Lung (tissue), 12 donors: ENCODE results near the gene PI4K2A. TPM values are rescaled to one million over a fixed set of nuclear protein-coding genes. Genes with fewer than 3 reads are reported as not detected.

Experiments used
- ATAC-seq: fragments of 200-7000 bp; cut with Tn5 transposase; one replicate; pipeline ENCODE4 v1.9.1; 2020; ENCODE audit warnings: moderate number of reproducible peaks; ENCODE audit not compliant: insufficient read depth, low FRiP score
- DNase-seq, 3 donors: peaks; one replicate each; pipeline ENCODE4 v3.0.0-alpha.2; 2013 to 2017
- H3K27ac ChIP-seq, 2 donors: one replicate each; pipeline ENCODE4 v1.5.1; 2013; ENCODE audit warnings: mild to moderate bottlenecking in 2 of 2, moderate library complexity in 2 of 2, control low read depth in 1 of 2, inconsistent platforms in 1 of 2, low read depth in 1 of 2, low read length in 1 of 2
- H3K27me3 ChIP-seq, 3 donors: one replicate each; pipeline ENCODE4 v1.5.1; 2013; ENCODE audit warnings: low read length in 2 of 3; ENCODE audit not compliant: control insufficient read depth in 3 of 3, insufficient read depth in 3 of 3
- H3K36me3 ChIP-seq, 4 donors: one replicate each; pipeline ENCODE4 v1.5.1; 2013; ENCODE audit warnings: low read length in 4 of 4, mild to moderate bottlenecking in 1 of 4, moderate library complexity in 1 of 4; ENCODE audit not compliant: control insufficient read depth in 4 of 4, insufficient read depth in 4 of 4
- H3K4me1 ChIP-seq, 5 donors: one replicate each; pipeline ENCODE4 v1.5.1; 2013; ENCODE audit warnings: low read length in 5 of 5, mild to moderate bottlenecking in 2 of 5, moderate library complexity in 1 of 5; ENCODE audit not compliant: control insufficient read depth in 5 of 5, insufficient read depth in 5 of 5
- H3K4me3 ChIP-seq: one replicate; pipeline ENCODE4 v1.5.1; 2013; ENCODE audit warnings: mild to moderate bottlenecking, control low read depth, moderate library complexity
- H3K9ac ChIP-seq, 2 donors: one replicate each; pipeline ENCODE4 v1.5.1; 2013; ENCODE audit warnings: low read length in 2 of 2, control low read depth in 1 of 2; ENCODE audit not compliant: insufficient read depth in 1 of 2
- H3K9me3 ChIP-seq, 4 donors: one replicate each; pipeline ENCODE4 v1.5.1; 2013; ENCODE audit warnings: low read length in 3 of 4, mild to moderate bottlenecking in 1 of 4, moderate library complexity in 1 of 4; ENCODE audit not compliant: control insufficient read depth in 4 of 4, insufficient read depth in 3 of 4
- CTCF ChIP-seq: IDR thresholded peaks from 2 replicates; pipeline ENCODE4 v1.5.1; 2012; ENCODE audit warnings: mild to moderate bottlenecking; ENCODE audit errors: control extremely low read depth, extremely low read depth
- WGBS, 2 donors: extraction: QIAGEN DNeasy Blood & Tissue Kit; methylation state at CpG; one replicate each; pipeline ENCODE4 v1.1.7; 2013; 5-methylcytosine and 5-hydroxymethylcytosine counted together
- polyA plus RNA-seq, 2 donors: library from polyadenylated mRNA; stranded (reverse); fragments of 200-250 nt; gene quantifications; one replicate each; pipeline ENCODE4 v1.2.1, GENCODE V29; 2013
- total RNA-seq, 2 donors: library from RNA; depleted of rRNA in 1 of 2; stranded (reverse); fragments of >200 nt in 1 of 2; gene quantifications; one replicate each; pipeline ENCODE4 v1.2.1, GENCODE V29; 2014 to 2021
- donor health status: control.
- donor health status: control.
- donor health status: Bipolar disorder and iron deficiency.
- donor health status: healthy.
- donor health status: DM: yes; HTN: yes; CAD: no.

The PI4K2A gene
- total and polyA plus RNA-seq, 4 donors: 12.3 to 22.4 (median 14.8) TPM

- TF ChIP-seq CTCF: no peak
- no peaks in the 10 kb centered on the region for H3K36me3 ChIP-seq
- peak overlapping the region; percentile 78 to 87 for H3K27ac ChIP-seq
- H3K9ac ChIP-seq: no peak overlapping the region
- ATAC-seq (peak; percentile 86), DNase-seq (peak in 2 of 3 donors; percentile 33 to 40)
- WGBS, 2 donors: 61 to 72% methylated on average over 10 of the region's 10 CpGs
- H3K4me3 ChIP-seq: no peak overlapping the region
- H3K4me1 ChIP-seq: peaks cover 0 to 5% (median 0%) of the 10 kb centered on the region in 5 donors
- no peaks in the 10 kb centered on the region for H3K9me3 ChIP-seq
- no peaks in the 10 kb centered on the region for H3K27me3 ChIP-seq
Observed at GRCh38 chr10:97596101-97597082, 44.1 kb upstream of the PI4K2A start.

GRCh38 chr10:97597778-97598177 lies 42.7 kb upstream of the PI4K2A start:
- Histone ChIP-seq H3K4me1 (peaks cover 0 to 5% (median 0%) of the 10 kb centered on the region in 5 donors), H3K9ac (no peak overlapping the region), H3K27ac (peak overlapping the region in 1 of 2 donors; percentile 86), H3K36me3 (no peaks in the 10 kb centered on the region), H3K27me3 (no peaks in the 10 kb centered on the region), H3K4me3 (no peak overlapping the region), H3K9me3 (no peaks in the 10 kb centered on the region)
- 69% methylated on average over 2 of the region's 2 CpGs for WGBS, 2 donors
- DNase-seq (no peak), ATAC-seq (no peak)
- TF ChIP-seq CTCF: no peak

- H3K4me3 ChIP-seq: no peak overlapping the region
- no peaks in the 10 kb centered on the region for H3K9me3 ChIP-seq
- H3K36me3 ChIP-seq: no peaks in the 10 kb centered on the region
- ATAC-seq (no peak), DNase-seq (no peak)
- peaks cover 0 to 5% (median 0%) of the 10 kb centered on the region in 5 donors for H3K4me1 ChIP-seq
- H3K9ac ChIP-seq: no peak overlapping the region
- no peaks in the 10 kb centered on the region for H3K27me3 ChIP-seq
- 82 to 91% methylated on average over 17 to 19 of the region's 19 CpGs for WGBS, 2 donors
- no peak overlapping the region for H3K27ac ChIP-seq
- no peak for TF ChIP-seq CTCF
Observed at GRCh38 chr10:97598407-97599271, 41.8 kb upstream of the PI4K2A start.
